RWPE2 (cell line): Measurements from ENCODE around the gene SEMA4C.

Source experiments
- ATAC-seq: fragments of 200-7000 bp; cut with Tn5 transposase; 3 replicates; pipeline ENCODE4 v1.9.1; 2021; ENCODE audit warnings: low read depth
- DNase-seq: peaks from one replicate; pipeline ENCODE4 v3.0.0-alpha.2; 2020; ENCODE audit warnings: low spot score
- H3K27ac ChIP-seq: fragments of 450-650 bp; 2 replicates; pipeline ENCODE4 v1.5.1; 2017; ENCODE audit warnings: mild to moderate bottlenecking; ENCODE audit not compliant: poor library complexity, severe bottlenecking
- H3K27me3 ChIP-seq: fragments of 250-450 bp; sonication (Bioruptor Pico); 2 replicates; pipeline ENCODE4 v1.5.1; 2021; ENCODE audit warnings: mild to moderate bottlenecking, moderate library complexity; ENCODE audit not compliant: insufficient read depth, poor library complexity, severe bottlenecking
- H3K36me3 ChIP-seq: fragments of 250-450 bp; sonication (Bioruptor Pico); 2 replicates; pipeline ENCODE4 v1.5.1; 2020; ENCODE audit warnings: low read depth, mild to moderate bottlenecking, moderate library complexity
- H3K4me1 ChIP-seq: fragments of 250-450 bp; sonication (Bioruptor Pico); 2 replicates; pipeline ENCODE4 v1.5.1; 2021; ENCODE audit warnings: mild to moderate bottlenecking, moderate library complexity; ENCODE audit not compliant: insufficient read depth, poor library complexity, severe bottlenecking
- H3K4me3 ChIP-seq: fragments of 250-450 bp; sonication (Bioruptor Pico); 2 replicates; pipeline ENCODE4 v1.5.1; 2021; ENCODE audit warnings: mild to moderate bottlenecking, moderate library complexity; ENCODE audit not compliant: severe bottlenecking
- H3K9me3 ChIP-seq: fragments of 250-450 bp; sonication (Bioruptor Pico); 2 replicates; pipeline ENCODE4 v1.5.1; 2021; ENCODE audit warnings: mild to moderate bottlenecking, moderate library complexity; ENCODE audit not compliant: severe bottlenecking
- TF ChIP-seq, protein P1 (sequence below): fragments of 450-650 bp; IDR thresholded peaks from one replicate; pipeline ENCODE4 v1.5.1; 2017; ENCODE audit warnings: mild to moderate bottlenecking, moderate library complexity; ENCODE audit not compliant: poor library complexity, severe bottlenecking

SEMA4C gene

GRCh38 chr2:96898641-96899412 lies 28.9 kb upstream of the SEMA4C start:
- Histone ChIP-seq H3K9me3 (no peaks in the 10 kb centered on the region), H3K27me3 (no peaks in the 10 kb centered on the region), H3K27ac (no peak overlapping the region), H3K4me1 (peaks cover 12% of the 10 kb centered on the region), H3K4me3 (no peak overlapping the region), H3K36me3 (no peaks in the 10 kb centered on the region)
- DNase-seq (no peak), ATAC-seq (peak; percentile 20; the same call in 1 of the 3 replicates)
- TF ChIP-seq, protein P1, sequence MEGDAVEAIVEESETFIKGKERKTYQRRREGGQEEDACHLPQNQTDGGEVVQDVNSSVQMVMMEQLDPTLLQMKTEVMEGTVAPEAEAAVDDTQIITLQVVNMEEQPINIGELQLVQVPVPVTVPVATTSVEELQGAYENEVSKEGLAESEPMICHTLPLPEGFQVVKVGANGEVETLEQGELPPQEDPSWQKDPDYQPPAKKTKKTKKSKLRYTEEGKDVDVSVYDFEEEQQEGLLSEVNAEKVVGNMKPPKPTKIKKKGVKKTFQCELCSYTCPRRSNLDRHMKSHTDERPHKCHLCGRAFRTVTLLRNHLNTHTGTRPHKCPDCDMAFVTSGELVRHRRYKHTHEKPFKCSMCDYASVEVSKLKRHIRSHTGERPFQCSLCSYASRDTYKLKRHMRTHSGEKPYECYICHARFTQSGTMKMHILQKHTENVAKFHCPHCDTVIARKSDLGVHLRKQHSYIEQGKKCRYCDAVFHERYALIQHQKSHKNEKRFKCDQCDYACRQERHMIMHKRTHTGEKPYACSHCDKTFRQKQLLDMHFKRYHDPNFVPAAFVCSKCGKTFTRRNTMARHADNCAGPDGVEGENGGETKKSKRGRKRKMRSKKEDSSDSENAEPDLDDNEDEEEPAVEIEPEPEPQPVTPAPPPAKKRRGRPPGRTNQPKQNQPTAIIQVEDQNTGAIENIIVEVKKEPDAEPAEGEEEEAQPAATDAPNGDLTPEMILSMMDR, result no peak

GRCh38 chr2:96898135-96898505 lies 28.2 kb upstream of the SEMA4C start:
- TF ChIP-seq, protein P1, result no peak
- peaks cover 12% of the 10 kb centered on the region for H3K4me1 ChIP-seq
- H3K27me3 ChIP-seq, result no peaks in the 10 kb centered on the region
- no peaks in the 10 kb centered on the region for H3K9me3 ChIP-seq
- H3K4me3 ChIP-seq, result no peak overlapping the region
- no peaks in the 10 kb centered on the region for H3K36me3 ChIP-seq
- no peak for DNase-seq
- no peak for ATAC-seq
- no peak overlapping the region for H3K27ac ChIP-seq

GRCh38 chr2:96897491-96898134 lies 27.7 kb upstream of the SEMA4C start:
- no peak for DNase-seq
- Histone ChIP-seq H3K27ac (no peak overlapping the region), H3K36me3 (no peaks in the 10 kb centered on the region), H3K4me3 (no peak overlapping the region), H3K4me1 (peaks cover 12% of the 10 kb centered on the region), H3K9me3 (no peaks in the 10 kb centered on the region), H3K27me3 (no peaks in the 10 kb centered on the region)
- TF ChIP-seq, protein P1, result no peak
- ATAC-seq, result no peak

DNA sequence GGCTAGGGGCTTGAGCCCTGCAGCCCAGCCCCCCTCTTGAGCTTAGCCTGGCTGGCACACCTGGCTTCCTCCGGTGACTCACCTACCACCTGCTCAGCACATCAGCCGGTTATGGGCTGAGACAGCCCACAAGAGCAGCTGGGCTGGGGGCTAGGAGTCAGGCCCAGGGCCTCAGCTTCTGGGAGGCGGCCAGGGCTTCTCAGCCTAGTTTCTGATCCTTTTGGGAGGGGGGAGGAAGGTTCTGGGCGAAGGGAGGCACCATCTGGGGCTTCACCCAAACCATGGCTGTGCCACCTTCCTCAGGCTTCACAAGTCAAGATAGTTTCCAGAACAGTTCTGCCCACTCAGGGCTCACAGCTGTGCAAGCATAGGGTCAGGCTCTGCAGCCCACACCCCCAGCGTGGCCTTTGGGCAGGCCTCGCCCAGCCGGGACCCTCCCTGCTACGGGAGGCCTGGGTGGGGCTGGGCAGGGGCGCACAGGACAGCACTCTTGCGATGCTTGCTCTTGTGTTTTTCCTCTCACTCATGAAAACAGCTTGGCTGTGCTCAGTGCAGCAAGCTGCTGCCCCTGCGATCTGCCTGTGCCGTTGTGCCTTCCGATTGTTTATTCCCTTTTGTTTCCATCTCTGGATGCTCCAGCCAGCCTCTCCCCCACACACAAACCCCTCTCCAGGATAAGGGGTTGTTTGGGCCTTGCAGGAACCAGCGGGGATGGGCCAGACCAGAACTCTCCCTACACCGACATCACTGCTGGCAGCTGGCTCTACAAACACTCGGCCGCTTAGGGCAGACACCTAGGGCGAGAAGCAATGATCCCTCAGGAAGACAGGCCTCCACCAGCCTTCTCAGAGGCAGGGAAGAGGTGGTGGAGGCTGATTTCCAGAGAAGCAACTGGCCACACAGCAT lies 26.1 kb upstream of the SEMA4C start:
- H3K9me3 ChIP-seq, result no peaks in the 10 kb centered on the region
- no peaks in the 10 kb centered on the region for H3K27me3 ChIP-seq
- H3K4me1 ChIP-seq, result peaks cover 12% of the 10 kb centered on the region
- H3K36me3 ChIP-seq, result no peaks in the 10 kb centered on the region
- TF ChIP-seq, protein P1, result no peak
- H3K27ac ChIP-seq, result no peak overlapping the region
- no peak overlapping the region for H3K4me3 ChIP-seq
- ATAC-seq (peak; percentile 89), DNase-seq (no peak)
